Transverse colon (tissue), 4 donors: Measurements from ENCODE around the gene CAMTA1. TPM values are rescaled to one million over a fixed set of nuclear protein-coding genes. Genes with fewer than 3 reads are reported as not detected.

ENCODE experiments used
- DNase-seq: peaks from one replicate; pipeline ENCODE4 v3.0.0-alpha.2; 2019
- H3K27ac ChIP-seq, 4 donors: fragments of 200-600 bp; sonication (generic); 2 replicates each; pipeline ENCODE4 v1.5.1; 2016 to 2018; ENCODE audit warnings: inconsistent platforms in 4 of 4
- H3K27me3 ChIP-seq: fragments of 200-600 bp; sonication (generic); 2 replicates; pipeline ENCODE4 v1.5.1; 2017; ENCODE audit warnings: inconsistent platforms
- H3K36me3 ChIP-seq, 4 donors: fragments of 200-600 bp; sonication (generic); 2 replicates each; pipeline ENCODE4 v1.5.1; 2017 to 2019; ENCODE audit warnings: inconsistent platforms in 4 of 4
- H3K4me1 ChIP-seq, 4 donors: fragments of 200-600 bp; sonication (generic); 2 replicates each; pipeline ENCODE4 v1.5.1; 2017 to 2020; ENCODE audit warnings: inconsistent platforms in 4 of 4
- H3K4me3 ChIP-seq, 4 donors: fragments of 200-600 bp; sonication (generic); 1 replicate in 1 of 4; 2 replicates in 3 of 4; pipeline versions ENCODE4 v1.5.1 to v1.6.1; 2017 to 2019; ENCODE audit warnings: inconsistent platforms in 4 of 4
- H3K9me3 ChIP-seq, 2 donors: fragments of 200-600 bp; sonication (generic); 2 replicates each; pipeline ENCODE4 v1.5.1; 2017 to 2019; ENCODE audit warnings: inconsistent platforms in 2 of 2
- EP300 ChIP-seq: sonication (generic); formaldehyde crosslinking; IDR thresholded peaks from one replicate; pipeline ENCODE4 v1.6.1; 2017; ENCODE audit warnings: antibody characterized with exemption, low read depth
- POLR2A ChIP-seq: fragments of 450-650 bp; IDR thresholded peaks from one replicate; pipeline ENCODE4 v1.6.1; 2016; ENCODE audit warnings: antibody characterized with exemption, mild to moderate bottlenecking, moderate library complexity
- POLR2AphosphoS5 ChIP-seq, 3 donors: sonication (generic); formaldehyde crosslinking; IDR thresholded peaks; one replicate each; pipeline ENCODE4 v1.6.1; 2016; ENCODE audit warnings: antibody characterized with exemption in 3 of 3
- WGBS, 2 donors: methylation state at CpG; one replicate each; pipeline ENCODE4 v1.1.5; 2018; ENCODE audit warnings: low coverage in 1 of 2; 5-methylcytosine and 5-hydroxymethylcytosine counted together
- in situ Hi-C, 4 donors: fragments of 200-750 bp; cut with MboI; loops; one replicate each; pipeline versions ENCODE4 v1.15.0 to v1.15.1; 2017; ENCODE audit warnings: low sequenced_read_pairs in 3 of 4, low pct_ligation_motif_present in 1 of 4, low pct_unique_long_range_greater_than_20kb in 1 of 4
- intact Hi-C: fragments of 100-400 bp; cut with DNase I; formaldehyde crosslinking; loops from one replicate; pipeline ENCODE4 v1.15.1; 2023; ENCODE audit warnings: low total_unique reads
- total RNA-seq, 4 donors: library from RNA; depleted of rRNA; stranded (reverse); fragments of >200 nt; gene quantifications; one replicate each; pipeline ENCODE4 v1.1.0, GENCODE V29; 2016
- TF ChIP-seq, protein P1 (sequence below), 5 experiments: fragments of 200-600 bp in 3 of 5; fragments of 450-650 bp in 2 of 5; sonication (generic) in 3 of 5; IDR thresholded peaks; 1 replicate in 2 of 5; 2 replicates in 3 of 5; pipeline ENCODE4 v1.5.1; 2016 to 2017; ENCODE audit warnings: antibody characterized with exemption in 5 of 5, inconsistent platforms in 3 of 5, mild to moderate bottlenecking in 2 of 5, moderate library complexity in 1 of 5

The CAMTA1 gene
- total RNA-seq, 4 donors from 2014 or later: 93.8 to 268 (median 130) TPM

GRCh38 chr1:7389906-7390603 is 604.8 kb downstream of the CAMTA1 start:
- H3K27ac ChIP-seq: peak overlapping the region in 1 of 4 donors; percentile 21
- no peaks in the 10 kb centered on the region for H3K27me3 ChIP-seq
- no peak overlapping the region for H3K4me3 ChIP-seq
- peaks cover 0 to under 1% (median 0%) of the 10 kb centered on the region in 4 donors for H3K36me3 ChIP-seq
- no peak for DNase-seq
- peaks cover 0 to 14% (median 3%) of the 10 kb centered on the region in 4 donors for H3K4me1 ChIP-seq
- WGBS, 2 donors: 78% methylated on average over 15 of the region's 15 CpGs; no CpG with 5 or more reads in 1 of the 2 donors
- no peak for TF ChIP-seq POLR2A
- TF ChIP-seq EP300: no peak
- TF ChIP-seq, protein P1, sequence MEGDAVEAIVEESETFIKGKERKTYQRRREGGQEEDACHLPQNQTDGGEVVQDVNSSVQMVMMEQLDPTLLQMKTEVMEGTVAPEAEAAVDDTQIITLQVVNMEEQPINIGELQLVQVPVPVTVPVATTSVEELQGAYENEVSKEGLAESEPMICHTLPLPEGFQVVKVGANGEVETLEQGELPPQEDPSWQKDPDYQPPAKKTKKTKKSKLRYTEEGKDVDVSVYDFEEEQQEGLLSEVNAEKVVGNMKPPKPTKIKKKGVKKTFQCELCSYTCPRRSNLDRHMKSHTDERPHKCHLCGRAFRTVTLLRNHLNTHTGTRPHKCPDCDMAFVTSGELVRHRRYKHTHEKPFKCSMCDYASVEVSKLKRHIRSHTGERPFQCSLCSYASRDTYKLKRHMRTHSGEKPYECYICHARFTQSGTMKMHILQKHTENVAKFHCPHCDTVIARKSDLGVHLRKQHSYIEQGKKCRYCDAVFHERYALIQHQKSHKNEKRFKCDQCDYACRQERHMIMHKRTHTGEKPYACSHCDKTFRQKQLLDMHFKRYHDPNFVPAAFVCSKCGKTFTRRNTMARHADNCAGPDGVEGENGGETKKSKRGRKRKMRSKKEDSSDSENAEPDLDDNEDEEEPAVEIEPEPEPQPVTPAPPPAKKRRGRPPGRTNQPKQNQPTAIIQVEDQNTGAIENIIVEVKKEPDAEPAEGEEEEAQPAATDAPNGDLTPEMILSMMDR (IDR thresholded peaks at IDR 0.05): no peak
- TF ChIP-seq POLR2AphosphoS5 (IDR thresholded peaks at IDR 0.05): no peak
- intact Hi-C loops (no loop called here), in situ Hi-C loops (no loop called here)
- H3K9me3 ChIP-seq: peaks cover 0 to under 1% of the 10 kb centered on the region in 2 donors

GRCh38 chr1:7390604-7391000 is 605.3 kb downstream of the CAMTA1 start:
- intact Hi-C loops: no loop called here
- H3K4me3 ChIP-seq: no peak overlapping the region
- peaks cover 0 to 4% (median 0%) of the 10 kb centered on the region in 4 donors for H3K36me3 ChIP-seq
- in situ Hi-C loops: no loop called here
- H3K4me1 ChIP-seq: peaks cover 0 to 14% (median 3%) of the 10 kb centered on the region in 4 donors
- peaks cover 0 to 6% of the 10 kb centered on the region in 2 donors for H3K9me3 ChIP-seq
- no peaks in the 10 kb centered on the region for H3K27me3 ChIP-seq
- TF ChIP-seq, protein P1 (IDR thresholded peaks at IDR 0.05): no peak
- TF ChIP-seq POLR2AphosphoS5 (IDR thresholded peaks at IDR 0.05): no peak
- no peak for TF ChIP-seq POLR2A
- no peak for TF ChIP-seq EP300
- no peak overlapping the region for H3K27ac ChIP-seq
- WGBS, 2 donors: 75 to 100% methylated on average over 1 to 7 of the region's 7 CpGs
- DNase-seq: no peak

DNA sequence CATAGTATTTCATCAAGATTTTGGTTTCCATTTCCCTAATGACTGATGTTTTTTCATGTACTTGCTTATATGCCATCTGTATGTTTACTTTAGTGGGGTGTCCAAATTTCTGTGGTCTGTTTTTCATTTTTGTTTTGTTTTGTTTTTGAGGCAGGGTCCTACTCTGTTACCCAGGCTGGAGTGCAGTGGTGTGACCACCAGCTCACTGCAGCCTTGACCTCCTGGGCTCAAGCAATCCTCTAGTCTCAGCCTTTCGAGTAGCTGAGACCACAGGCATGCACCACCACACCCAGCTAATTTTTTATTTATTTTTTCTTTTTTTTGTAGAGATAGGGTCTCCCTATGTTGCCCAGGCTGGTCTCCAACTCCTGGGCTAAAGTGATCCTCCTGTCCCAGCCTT is 607.9 kb downstream of the CAMTA1 start:
- no peak for DNase-seq
- TF ChIP-seq EP300 (no peak), POLR2A (no peak), POLR2AphosphoS5 (IDR thresholded peaks at IDR 0.05) (no peak)
- TF ChIP-seq, protein P1 (IDR thresholded peaks at IDR 0.05): no peak
- Histone ChIP-seq H3K9me3 (peaks cover 0 to 10% of the 10 kb centered on the region in 2 donors), H3K4me1 (peaks cover 0 to 14% (median 3%) of the 10 kb centered on the region in 4 donors), H3K4me3 (no peak overlapping the region), H3K36me3 (peaks cover 0 to 4% (median 0%) of the 10 kb centered on the region in 4 donors), H3K27me3 (no peaks in the 10 kb centered on the region), H3K27ac (no peak overlapping the region)
- WGBS, 2 donors: 73 to 74% methylated on average over 1 of the region's 1 CpG
- intact Hi-C loops: no loop called here
- in situ Hi-C loops: no loop called here

DNA sequence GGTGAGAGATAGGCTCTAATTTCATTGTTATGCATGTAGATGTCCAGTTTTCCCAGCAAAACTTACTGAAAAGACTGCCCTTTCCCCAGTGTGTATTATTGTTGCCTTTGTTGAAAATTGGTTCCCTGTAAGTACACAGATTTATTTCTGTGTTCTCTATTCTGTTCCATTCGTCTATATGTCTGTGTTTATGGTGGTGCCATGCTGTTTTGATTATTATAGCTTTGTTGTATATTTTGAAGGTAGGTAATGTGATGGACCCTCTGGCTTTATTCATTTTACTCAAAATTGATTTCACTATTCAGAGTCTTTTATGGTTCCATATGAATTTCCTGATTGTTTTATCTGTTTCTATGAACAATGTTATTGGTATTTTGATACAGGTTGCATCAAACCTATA is 610.0 kb downstream of the CAMTA1 start:
- H3K4me1 ChIP-seq: no peaks in the 10 kb centered on the region
- TF ChIP-seq POLR2A: no peak
- WGBS, 2 donors: 71 to 74% methylated on average over 1 of the region's 1 CpG
- H3K27me3 ChIP-seq: no peaks in the 10 kb centered on the region
- H3K4me3 ChIP-seq: no peak overlapping the region
- DNase-seq: no peak
- intact Hi-C loops: no loop called here
- peaks cover 5 to 10% of the 10 kb centered on the region in 2 donors for H3K9me3 ChIP-seq
- H3K36me3 ChIP-seq: peaks cover 0 to 4% (median 0%) of the 10 kb centered on the region in 4 donors
- in situ Hi-C loops: no loop called here
- H3K27ac ChIP-seq: no peak overlapping the region
